OCI-LY3 (cell line): ENCODE results near the gene ASS1.

Experiments used
- H2AFZ ChIP-seq: fragments of 200-600, 300-600 bp; shearing (Covaris generic); 2 replicates; pipeline ENCODE4 v1.6.0; 2014; ENCODE audit warnings: antibody characterized with exemption, low read depth, low read length
- H3K27ac ChIP-seq: fragments of 200-600, 300-600 bp; sonication (generic); 2 replicates; pipeline ENCODE4 v1.5.1; 2014; ENCODE audit warnings: mild to moderate bottlenecking, low read length, moderate library complexity, mixed read lengths
- H3K27me3 ChIP-seq: fragments of 200-600, 300-600 bp; sonication (generic); 2 replicates; pipeline ENCODE4 v1.6.1; 2014; ENCODE audit warnings: low read depth, low read length, mixed read lengths
- H3K36me3 ChIP-seq: fragments of 200-600, 300-600 bp; sonication (generic); replicated peaks from 2 replicates; pipeline ENCODE3; 2014; ENCODE audit warnings: low read depth, low read length, mixed read lengths
- H3K4me1 ChIP-seq: fragments of 300-600, 200-600 bp; sonication (generic); 2 replicates; pipeline ENCODE4 v1.6.1; 2014; ENCODE audit warnings: low read length, mixed read lengths
- H3K4me2 ChIP-seq: fragments of 200-600, 300-600 bp; sonication (generic); 2 replicates; pipeline ENCODE4 v1.6.1; 2014; ENCODE audit warnings: low read length, mixed read lengths
- H3K4me3 ChIP-seq: fragments of 300-600, 200-600 bp; sonication (generic); 2 replicates; pipeline ENCODE4 v1.5.1; 2014; ENCODE audit warnings: antibody characterized with exemption, mild to moderate bottlenecking, low read length, moderate library complexity
- H3K79me2 ChIP-seq: fragments of 300-600, 200-600 bp; shearing (Covaris generic); 2 replicates; pipeline ENCODE4 v1.6.1; 2014; ENCODE audit warnings: mild to moderate bottlenecking, low read length, mixed read lengths
- H3K9ac ChIP-seq: fragments of 300-600, 200-600 bp; shearing (Covaris generic); 2 replicates; pipeline ENCODE4 v1.6.0; 2014; ENCODE audit warnings: mild to moderate bottlenecking, low read length, moderate library complexity
- H3K9me3 ChIP-seq: fragments of 200-600, 300-600 bp; shearing (Covaris generic); 2 replicates; pipeline ENCODE4 v1.6.1; 2014; ENCODE audit warnings: low read length, mixed read lengths; ENCODE audit not compliant: insufficient read depth
- H4K20me1 ChIP-seq: fragments of 200-600, 300-600 bp; sonication (generic); 2 replicates; pipeline ENCODE4 v1.6.1; 2016; ENCODE audit warnings: low read length, mixed read lengths; ENCODE audit not compliant: insufficient read depth
- EZH2phosphoT487 ChIP-seq: fragments of 200-600 bp; shearing (Covaris generic); IDR thresholded peaks from 2 replicates; pipeline ENCODE4 v1.6.1; 2018; ENCODE audit warnings: antibody characterized with exemption, mixed run types, low read depth
- TF ChIP-seq, protein P1 (sequence below): fragments of 200-600, 300-600 bp; sonication (generic); IDR thresholded peaks from 2 replicates; pipeline ENCODE4 v1.5.1; 2014; ENCODE audit warnings: antibody characterized with exemption, low read length, low read depth

ASS1 gene

DNA sequence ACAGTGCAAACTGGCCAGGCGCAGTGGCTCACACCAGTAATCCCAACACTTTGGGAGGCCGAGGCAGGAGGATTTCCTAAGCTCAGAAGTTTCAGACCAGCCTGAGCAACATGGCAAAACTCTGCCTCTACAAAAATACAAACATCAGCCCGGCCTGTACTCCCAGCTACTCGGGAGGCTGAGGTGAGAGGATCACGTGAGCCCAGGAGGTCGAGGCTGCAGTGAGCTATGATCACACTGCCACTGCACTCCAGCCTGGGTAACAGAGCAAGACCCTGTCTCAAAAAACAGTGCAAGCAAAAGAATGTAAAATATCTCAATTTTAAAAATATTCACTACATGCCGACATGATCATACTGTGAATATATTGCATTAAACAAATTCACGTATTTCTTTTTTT is 83.9 kb downstream of the ASS1 start:
- Histone ChIP-seq H3K79me2 (no peaks in the 10 kb centered on the region), H3K27ac (no peak overlapping the region), H3K4me2 (no peak overlapping the region), H2AFZ (no peak overlapping the region), H3K9me3 (no peaks in the 10 kb centered on the region), H4K20me1 (no peaks in the 10 kb centered on the region), H3K4me3 (no peak overlapping the region), H3K4me1 (no peaks in the 10 kb centered on the region), H3K9ac (no peak overlapping the region), H3K27me3 (peaks cover 11% of the 10 kb centered on the region; the same call in 1 of the 2 replicates), H3K36me3 (no peaks in the 10 kb centered on the region)
- no peak for TF ChIP-seq EZH2phosphoT487

DNA sequence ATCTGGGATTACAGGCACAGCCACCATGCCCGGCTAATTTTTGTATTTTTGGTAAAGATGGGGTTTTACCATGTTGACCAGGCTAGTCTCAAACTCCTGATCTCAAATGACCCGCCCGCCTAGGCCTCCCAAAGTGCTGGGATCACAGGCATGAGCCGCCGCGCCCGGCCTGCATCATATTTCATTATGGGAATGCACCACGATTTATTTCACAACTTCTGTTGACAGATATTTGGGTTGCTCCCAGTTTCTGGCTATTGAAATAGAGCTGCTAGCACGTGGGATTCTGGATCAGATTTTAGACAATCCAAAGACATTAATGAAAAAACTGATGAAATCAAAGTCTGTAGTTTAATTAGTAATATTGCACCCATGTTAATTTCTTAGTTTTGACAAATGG is 86.2 kb downstream of the ASS1 start:
- no peak for TF ChIP-seq EZH2phosphoT487
- TF ChIP-seq, protein P1, sequence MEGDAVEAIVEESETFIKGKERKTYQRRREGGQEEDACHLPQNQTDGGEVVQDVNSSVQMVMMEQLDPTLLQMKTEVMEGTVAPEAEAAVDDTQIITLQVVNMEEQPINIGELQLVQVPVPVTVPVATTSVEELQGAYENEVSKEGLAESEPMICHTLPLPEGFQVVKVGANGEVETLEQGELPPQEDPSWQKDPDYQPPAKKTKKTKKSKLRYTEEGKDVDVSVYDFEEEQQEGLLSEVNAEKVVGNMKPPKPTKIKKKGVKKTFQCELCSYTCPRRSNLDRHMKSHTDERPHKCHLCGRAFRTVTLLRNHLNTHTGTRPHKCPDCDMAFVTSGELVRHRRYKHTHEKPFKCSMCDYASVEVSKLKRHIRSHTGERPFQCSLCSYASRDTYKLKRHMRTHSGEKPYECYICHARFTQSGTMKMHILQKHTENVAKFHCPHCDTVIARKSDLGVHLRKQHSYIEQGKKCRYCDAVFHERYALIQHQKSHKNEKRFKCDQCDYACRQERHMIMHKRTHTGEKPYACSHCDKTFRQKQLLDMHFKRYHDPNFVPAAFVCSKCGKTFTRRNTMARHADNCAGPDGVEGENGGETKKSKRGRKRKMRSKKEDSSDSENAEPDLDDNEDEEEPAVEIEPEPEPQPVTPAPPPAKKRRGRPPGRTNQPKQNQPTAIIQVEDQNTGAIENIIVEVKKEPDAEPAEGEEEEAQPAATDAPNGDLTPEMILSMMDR: no peak
- H3K9me3 ChIP-seq: no peaks in the 10 kb centered on the region
- H3K36me3 ChIP-seq: no peaks in the 10 kb centered on the region
- H3K4me2 ChIP-seq: no peak overlapping the region
- H3K79me2 ChIP-seq: no peaks in the 10 kb centered on the region
- no peaks in the 10 kb centered on the region for H4K20me1 ChIP-seq
- no peak overlapping the region for H3K9ac ChIP-seq
- no peak overlapping the region for H3K27ac ChIP-seq
- no peak overlapping the region for H3K4me3 ChIP-seq
- H3K27me3 ChIP-seq: peaks cover 11% of the 10 kb centered on the region; the same call in 1 of the 2 replicates
- no peak overlapping the region for H2AFZ ChIP-seq
- no peaks in the 10 kb centered on the region for H3K4me1 ChIP-seq

DNA sequence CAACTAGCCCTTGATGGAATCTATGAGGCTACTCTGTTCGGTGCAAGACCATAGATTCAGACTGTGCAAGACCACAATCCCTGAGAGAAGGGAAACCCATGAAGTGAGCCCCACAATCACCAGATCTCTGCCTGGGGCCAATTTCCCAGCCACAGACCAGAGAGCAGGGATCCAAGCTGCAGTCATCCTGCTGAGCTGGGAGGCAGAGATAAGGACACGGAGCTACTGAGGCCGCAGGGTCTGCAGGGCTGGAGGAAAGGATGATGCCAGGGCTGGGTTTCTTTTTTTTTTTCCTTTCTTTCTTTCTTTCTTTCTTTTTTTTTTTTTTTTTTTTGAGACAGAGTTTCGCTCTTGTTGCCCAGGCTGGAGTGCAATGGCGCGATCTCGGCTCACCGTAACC is 86.9 kb downstream of the ASS1 start:
- H3K36me3 ChIP-seq: no peaks in the 10 kb centered on the region
- no peak overlapping the region for H3K9ac ChIP-seq
- no peak overlapping the region for H2AFZ ChIP-seq
- no peaks in the 10 kb centered on the region for H3K79me2 ChIP-seq
- no peaks in the 10 kb centered on the region for H3K9me3 ChIP-seq
- H4K20me1 ChIP-seq: no peaks in the 10 kb centered on the region
- peaks cover 14% of the 10 kb centered on the region; the same call in 1 of the 2 replicates for H3K27me3 ChIP-seq
- TF ChIP-seq, protein P1: no peak
- no peak for TF ChIP-seq EZH2phosphoT487
- no peak overlapping the region for H3K4me2 ChIP-seq
- H3K4me3 ChIP-seq: no peak overlapping the region
- no peaks in the 10 kb centered on the region for H3K4me1 ChIP-seq
- H3K27ac ChIP-seq: no peak overlapping the region

DNA sequence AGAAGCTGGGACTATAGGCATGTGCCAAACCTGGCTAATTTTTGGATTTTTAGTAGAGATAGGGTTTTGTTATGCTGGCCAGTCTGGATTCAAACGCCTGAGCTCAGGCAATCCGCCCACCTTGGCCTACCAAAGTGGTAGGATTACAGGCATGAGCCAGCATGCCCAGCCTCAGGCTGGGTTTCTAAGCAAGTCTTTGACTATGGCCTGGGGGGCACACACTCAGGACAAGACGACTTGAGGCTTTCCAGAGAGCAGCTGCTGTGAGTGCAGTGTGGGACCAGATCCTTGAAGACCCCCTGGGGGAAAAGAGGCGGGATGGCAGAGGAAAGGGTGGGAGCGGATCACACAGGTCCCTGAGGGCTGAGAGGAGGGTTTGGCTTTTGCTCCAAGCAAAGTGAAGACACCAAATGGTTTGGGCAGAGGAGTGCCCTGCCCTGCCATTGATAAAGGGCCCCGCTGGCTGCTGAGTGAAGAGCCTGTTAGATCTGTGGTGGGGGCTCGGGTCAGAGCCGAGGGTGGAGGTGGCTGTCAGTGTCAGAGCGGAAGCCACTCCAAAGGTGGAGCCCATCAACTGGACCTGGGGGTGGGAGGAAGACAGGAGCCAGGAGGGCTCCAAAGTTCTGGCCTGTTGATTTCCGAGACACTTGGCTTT is 87.8 kb downstream of the ASS1 start:
- no peak overlapping the region for H3K4me3 ChIP-seq
- H3K27ac ChIP-seq: no peak overlapping the region
- H2AFZ ChIP-seq: no peak overlapping the region
- H3K9ac ChIP-seq: no peak overlapping the region
- no peaks in the 10 kb centered on the region for H3K9me3 ChIP-seq
- no peak overlapping the region for H3K4me2 ChIP-seq
- no peaks in the 10 kb centered on the region for H3K36me3 ChIP-seq
- H3K79me2 ChIP-seq: no peaks in the 10 kb centered on the region
- H3K4me1 ChIP-seq: no peaks in the 10 kb centered on the region
- H4K20me1 ChIP-seq: no peaks in the 10 kb centered on the region
- TF ChIP-seq, protein P1: no peak
- no peak for TF ChIP-seq EZH2phosphoT487
- peaks cover 21% of the 10 kb centered on the region for H3K27me3 ChIP-seq
